Heart left ventricle (tissue), 16 donors: ENCODE measurements around the gene TCEAL9. TPM values are rescaled to one million over a fixed set of nuclear protein-coding genes. Genes with fewer than 3 reads are reported as not detected.

Source experiments
- ATAC-seq, 4 donors: fragments of 200-7000 bp; cut with Tn5 transposase; one replicate each; pipeline ENCODE4 v1.9.1; 2020 to 2022; ENCODE audit warnings: moderate library complexity in 4 of 4, mild to moderate bottlenecking in 3 of 4, moderate number of reproducible peaks in 1 of 4
- DNase-seq, 5 donors: peaks; one replicate each; pipeline ENCODE4 v3.0.0-alpha.2; 2020
- H3K27ac ChIP-seq, 12 donors: fragments of 200-600 bp; sonication (generic) in 4 of 12; one replicate each; pipeline versions ENCODE4 v1.5.0 to v1.8.0; 2016 to 2022; ENCODE audit warnings: mild to moderate bottlenecking in 2 of 12
- H3K27me3 ChIP-seq, 9 donors: fragments of 200-600 bp; sonication (generic) in 2 of 9; one replicate each; pipeline versions ENCODE4 v1.5.1 to v1.8.0; 2016 to 2022; ENCODE audit warnings: mild to moderate bottlenecking in 3 of 9
- H3K36me3 ChIP-seq, 9 donors: fragments of 200-600 bp; sonication (generic) in 2 of 9; one replicate each; pipeline versions ENCODE4 v1.5.0 to v1.8.0; 2018 to 2022; ENCODE audit warnings: mild to moderate bottlenecking in 2 of 9
- H3K4me1 ChIP-seq, 12 donors: fragments of 200-600 bp; sonication (generic) in 4 of 12; one replicate each; pipeline versions ENCODE4 v1.5.0 to v1.8.0; 2016 to 2022; ENCODE audit warnings: mild to moderate bottlenecking in 3 of 12
- H3K4me3 ChIP-seq, 12 donors: fragments of 200-600 bp; sonication (generic) in 4 of 12; one replicate each; pipeline versions ENCODE4 v1.5.0 to v1.8.0; 2017 to 2022; ENCODE audit warnings: mild to moderate bottlenecking in 9 of 12, moderate library complexity in 4 of 12
- H3K9me3 ChIP-seq, 12 donors: fragments of 200-600 bp; sonication (generic) in 4 of 12; one replicate each; pipeline versions ENCODE4 v1.5.0 to v1.8.0; 2016 to 2022; ENCODE audit warnings: mild to moderate bottlenecking in 1 of 12
- POLR2A ChIP-seq, 2 donors: fragments of 450-650 bp; IDR thresholded peaks; one replicate each; pipeline ENCODE4 v1.6.1; 2017; ENCODE audit warnings: antibody characterized with exemption in 2 of 2, mild to moderate bottlenecking in 2 of 2, moderate library complexity in 2 of 2
- WGBS, 4 donors: extraction: QIAGEN DNeasy Blood & Tissue Kit in 2 of 4; methylation state at CpG; one replicate each; pipeline versions ENCODE4 v1.1.5 to v1.1.7; 2013 to 2018; 5-methylcytosine and 5-hydroxymethylcytosine counted together
- intact Hi-C, 10 donors: fragments of 100-400 bp; cut with DNase I; formaldehyde crosslinking; loops; one replicate each; pipeline versions ENCODE4 v1.11.1 to v1.14.2; 2022
- long read RNA-seq, 3 donors: library from polyadenylated mRNA; unstranded; transcript quantifications; one replicate each; pipeline ENCODE4 v2.0.0, GENCODE V29; 2020 to 2021
- polyA plus RNA-seq, 2 donors: library from polyadenylated mRNA; stranded (reverse); fragments of 200-250 nt; gene quantifications; one replicate each; pipeline ENCODE4 v1.2.3, GENCODE V29; 2013
- total RNA-seq, 9 donors: library from RNA; depleted of rRNA in 2 of 9; stranded (reverse); fragments of >200 nt in 2 of 9; fragmentation: NEBNext Ultra II Directional in 3 of 9; extraction: Animal tissue kit (Norgen Biotek cat#: 25700) in 3 of 9; gene quantifications; one replicate each; pipeline versions ENCODE4 v1.1.0 to v1.2.4, GENCODE V29; 2016 to 2023
- TF ChIP-seq, protein P1 (sequence below), 12 donors: fragments of 200-600 bp; sonication (generic) in 4 of 12; IDR thresholded peaks; one replicate each; pipeline versions ENCODE4 v1.5.0 to v1.8.0; 2018 to 2022; ENCODE audit warnings: antibody characterized with exemption in 12 of 12, mild to moderate bottlenecking in 5 of 12
- donor health status: ischemic (EF 13 %, LVEDD 7.1; RV severe dilation, severe dysfunction).
- donor health status: healthy with polysubstance abuse.
- donor health status: DM: no; HTN: yes; CAD: no.
- donor health status: DM: no; HTN: no; CAD: no.
- donor health status: ischemic (EF 25% LVEDD 6.9; RV normal size, moderate dysfunction).
- donor health status: ischemic (EF 25% LVEDD 5.7; RV mildly dilated, moderate dysfunction).
- donor health status: healthy.
- donor health status: DM: yes; HTN: yes; CAD: no.
- donor health status: ischemic (EF 35%, LVEDD 5.7; RV mildly dilated, moderate dysfunction).
- donor health status: nonischemic (EF 11% LVEDD 7.7; RV severe dilation, severe dysfunction).
- donor health status: DM: yes; HTN: yes; CAD: no.
- donor health status: PGD.
- donor health status: ischemic (EF 29% LVEDD 5.4; RV normal size, mild dysfunction).
- donor health status: nonischemic (EF 23%, LVEDD 6.1; RV moderate dilation, normal function).

TCEAL9 gene, protein sequence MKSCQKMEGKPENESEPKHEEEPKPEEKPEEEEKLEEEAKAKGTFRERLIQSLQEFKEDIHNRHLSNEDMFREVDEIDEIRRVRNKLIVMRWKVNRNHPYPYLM
- total RNA-seq (10 to 100 TPM; 15.7 to 60.3 (median 27.1) TPM), polyA plus RNA-seq (10 to 100 TPM; 56.5 to 59.7 TPM)
- long read RNA-seq, donor 1, transcript TCEAL9-201 (2 exons, 699 nt) = minor isoform, 7 of 23 reads
- long read RNA-seq, donor 1, transcript TCEAL9-202 (3 exons, 1,033 nt) = major isoform, 13 of 23 reads
- long read RNA-seq, donor 1, partial matches to known transcripts = 3 of 23 reads
- long read RNA-seq, donor 1, other reads (novel, unspliced or antisense) = 0 of 23 reads
- long read RNA-seq, donor 2, transcript TCEAL9-201 (2 exons, 699 nt) = minor isoform, 7 of 20 reads
- long read RNA-seq, donor 2, transcript TCEAL9-202 (3 exons, 1,033 nt) = major isoform, 12 of 20 reads
- long read RNA-seq, donor 2, partial matches to known transcripts = 0 of 20 reads
- long read RNA-seq, donor 2, other reads (novel, unspliced or antisense) = 0 of 20 reads
- long read RNA-seq, donor 3, transcript TCEAL9-202 (3 exons, 1,033 nt) = major isoform, 6 of 12 reads
- long read RNA-seq, donor 3, partial matches to known transcripts = 2 of 12 reads
- long read RNA-seq, donor 3, other reads (novel, unspliced or antisense) = 0 of 12 reads

DNA sequence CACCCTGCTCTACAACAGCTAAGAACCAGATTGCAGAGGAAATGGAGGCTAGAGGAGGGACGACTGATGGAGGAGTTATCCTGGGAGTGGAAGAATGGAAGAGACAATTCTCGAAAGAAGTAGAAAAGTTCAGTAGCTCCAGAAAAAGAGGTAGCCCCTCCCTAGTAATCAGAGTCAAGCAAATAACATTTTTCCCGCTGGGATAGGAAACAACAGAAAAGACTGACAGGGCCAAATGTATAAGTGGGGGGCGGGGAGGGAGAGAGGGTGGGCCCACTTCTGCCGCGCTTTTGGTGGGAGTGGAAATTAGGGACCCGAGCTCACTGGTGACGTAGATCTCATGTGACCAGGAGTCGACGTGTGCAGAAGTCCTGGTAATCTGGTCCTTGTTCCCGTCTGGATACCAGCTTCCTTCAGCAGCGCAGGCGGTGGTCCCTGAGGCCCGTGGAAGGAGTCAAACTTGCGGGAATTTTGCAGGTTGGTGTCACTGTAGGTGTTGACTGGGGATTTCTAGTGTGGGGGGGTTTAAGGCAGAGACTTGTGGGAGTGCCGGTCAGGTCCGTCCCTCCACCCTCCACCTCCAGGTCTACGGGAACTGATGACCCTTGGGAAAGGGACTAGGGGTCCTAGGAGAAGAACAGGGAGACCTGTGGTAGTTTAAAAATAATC lies at the start of gene TCEAL9:
Gene TCEAL9 (plus strand): TSS at position 377 of the 669 bp plus-strand sequence. CDS start 1,179 bp downstream, outside the sequence.
- peak; percentile 51 to 71 (median 65) for DNase-seq
- H3K27ac ChIP-seq = peak within 1 kb of the TSS; percentile 69 to 94 (median 88)
- peak in 1 of 2 donors; percentile 72 for TF ChIP-seq POLR2A (IDR thresholded peaks at IDR 0.05)
- TF ChIP-seq, protein P1, sequence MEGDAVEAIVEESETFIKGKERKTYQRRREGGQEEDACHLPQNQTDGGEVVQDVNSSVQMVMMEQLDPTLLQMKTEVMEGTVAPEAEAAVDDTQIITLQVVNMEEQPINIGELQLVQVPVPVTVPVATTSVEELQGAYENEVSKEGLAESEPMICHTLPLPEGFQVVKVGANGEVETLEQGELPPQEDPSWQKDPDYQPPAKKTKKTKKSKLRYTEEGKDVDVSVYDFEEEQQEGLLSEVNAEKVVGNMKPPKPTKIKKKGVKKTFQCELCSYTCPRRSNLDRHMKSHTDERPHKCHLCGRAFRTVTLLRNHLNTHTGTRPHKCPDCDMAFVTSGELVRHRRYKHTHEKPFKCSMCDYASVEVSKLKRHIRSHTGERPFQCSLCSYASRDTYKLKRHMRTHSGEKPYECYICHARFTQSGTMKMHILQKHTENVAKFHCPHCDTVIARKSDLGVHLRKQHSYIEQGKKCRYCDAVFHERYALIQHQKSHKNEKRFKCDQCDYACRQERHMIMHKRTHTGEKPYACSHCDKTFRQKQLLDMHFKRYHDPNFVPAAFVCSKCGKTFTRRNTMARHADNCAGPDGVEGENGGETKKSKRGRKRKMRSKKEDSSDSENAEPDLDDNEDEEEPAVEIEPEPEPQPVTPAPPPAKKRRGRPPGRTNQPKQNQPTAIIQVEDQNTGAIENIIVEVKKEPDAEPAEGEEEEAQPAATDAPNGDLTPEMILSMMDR (IDR thresholded peaks at IDR 0.05) = no peak
- peaks cover 0 to 10% (median 0%) of the 10 kb centered on the region in 9 donors for H3K36me3 ChIP-seq
- WGBS, 4 donors = 0 to 25% (median 9%) methylated on average over 17 to 18 of the region's 18 CpGs
- peak; percentile 90 to 98 (median 95) for ATAC-seq
- peaks cover 0 to 8% (median 0%) of the 10 kb centered on the region in 12 donors for H3K4me1 ChIP-seq
- intact Hi-C loops = no loop called here
- peak within 1 kb of the TSS; percentile 31 to 96 (median 73) for H3K4me3 ChIP-seq
- H3K27me3 ChIP-seq = peaks cover 0 to 9% (median 0%) of the 10 kb centered on the region in 9 donors
- H3K9me3 ChIP-seq = no peaks in the 10 kb centered on the region

DNA sequence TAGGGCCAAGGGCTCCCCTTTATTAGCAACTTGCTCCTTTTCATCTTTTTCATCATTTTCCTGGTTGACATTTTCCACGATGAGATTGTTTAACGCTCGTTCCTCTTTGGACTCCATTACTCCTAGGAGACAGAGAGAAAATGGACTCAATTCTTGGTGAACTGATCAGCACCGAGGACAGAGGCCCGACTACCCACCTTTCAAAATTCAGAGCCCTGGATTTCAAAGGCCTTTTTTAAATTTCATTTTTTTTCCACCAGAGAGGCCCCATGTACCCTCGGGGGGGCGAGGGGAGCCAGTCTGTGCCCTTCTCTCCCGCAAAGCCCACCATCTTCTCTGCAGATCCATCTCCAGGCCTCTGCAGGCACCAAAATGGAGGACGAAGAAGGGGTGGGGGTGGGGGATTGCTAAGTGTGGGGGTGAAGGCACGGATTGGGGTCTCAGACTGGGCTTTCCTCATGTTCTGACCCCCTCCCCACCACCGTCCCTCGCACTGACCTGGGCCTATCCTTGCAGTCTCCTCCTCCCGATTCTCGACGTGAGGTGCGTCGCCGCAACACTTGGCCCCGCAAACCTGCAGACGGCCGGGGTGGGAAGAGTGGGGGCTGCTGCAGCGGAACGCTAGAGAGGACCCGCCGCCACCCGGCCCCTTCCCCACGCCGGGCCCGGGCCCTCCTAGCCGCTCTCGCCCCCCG lies 46.3 kb upstream of the TCEAL9 start:
- peaks cover 0 to 5% (median 0%) of the 10 kb centered on the region in 12 donors for H3K4me1 ChIP-seq
- intact Hi-C loops = no loop called here
- peak overlapping the region in 11 of 12 donors; percentile 30 to 60 (median 47) for H3K4me3 ChIP-seq
- DNase-seq (no peak), ATAC-seq (no peak)
- no peak overlapping the region for H3K27ac ChIP-seq
- H3K9me3 ChIP-seq = no peaks in the 10 kb centered on the region
- H3K36me3 ChIP-seq = no peaks in the 10 kb centered on the region
- TF ChIP-seq, protein P1 (IDR thresholded peaks at IDR 0.05) = no peak
- no peak for TF ChIP-seq POLR2A (IDR thresholded peaks at IDR 0.05)
- WGBS, 4 donors = 25 to 60% (median 38%) methylated on average over 18 to 32 of the region's 32 CpGs
- peaks cover 0 to 50% (median 0%) of the 10 kb centered on the region in 9 donors for H3K27me3 ChIP-seq

DNA sequence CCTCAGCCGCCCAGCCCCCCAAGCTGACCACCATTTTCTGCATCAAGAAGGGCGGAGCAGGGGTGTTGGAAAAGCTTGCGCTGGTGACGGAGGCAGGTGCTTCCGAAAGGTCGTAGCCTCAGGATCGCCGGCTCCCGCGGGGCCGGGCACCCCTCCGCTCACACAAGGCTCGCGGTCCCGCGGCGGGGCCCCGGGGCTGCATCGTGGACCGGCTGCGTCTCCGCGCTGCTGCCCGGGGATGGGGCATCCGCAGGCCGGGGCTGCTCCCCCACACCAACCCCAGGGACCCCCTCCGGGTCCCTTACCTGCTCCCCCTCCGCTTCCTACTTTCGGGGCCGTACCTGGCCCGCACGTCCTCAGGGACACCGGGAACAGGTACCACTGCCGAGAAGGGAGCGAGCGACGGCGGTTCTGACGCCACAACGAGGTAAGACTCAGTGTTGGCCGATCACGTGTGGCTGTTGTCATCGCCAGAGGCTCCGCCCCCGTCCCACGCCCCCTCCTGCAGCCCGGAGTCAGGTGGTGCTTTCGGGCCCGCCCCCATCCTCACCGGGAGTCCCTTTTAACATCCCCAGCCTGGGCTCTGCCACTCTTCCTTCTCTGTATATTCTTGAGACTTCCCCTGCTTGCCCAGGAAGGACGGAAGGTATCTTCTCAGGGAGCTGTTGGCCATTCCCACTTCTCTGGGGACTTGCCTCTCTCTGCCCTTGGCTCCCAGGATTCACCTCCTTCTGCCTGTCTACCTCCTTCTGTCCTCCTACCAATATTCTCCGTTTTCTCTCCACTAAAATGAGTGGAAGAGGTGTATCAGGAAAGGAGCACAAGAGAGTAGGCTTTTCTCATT lies 45.5 kb upstream of the TCEAL9 start, which contains the start of gene BEX2:
Gene BEX2 (minus strand): TSS at position 436 of the 844 bp plus-strand sequence. CDS start 1,014 bp downstream, outside the sequence.
- H3K9me3 ChIP-seq = no peaks in the 10 kb centered on the region
- DNase-seq (peak in 4 of 5 donors; percentile 18 to 58 (median 25)), ATAC-seq (peak in 3 of 4 donors; percentile 59 to 75 (median 63))
- H3K36me3 ChIP-seq = no peaks in the 10 kb centered on the region
- H3K4me3 ChIP-seq = peak within 1 kb of the TSS; percentile 25 to 60 (median 46)
- peaks cover 0 to 50% (median 0%) of the 10 kb centered on the region in 9 donors for H3K27me3 ChIP-seq
- intact Hi-C loops = no loop called here
- H3K27ac ChIP-seq = no peak within 1 kb of the TSS
- TF ChIP-seq, protein P1 (IDR thresholded peaks at IDR 0.05) = no peak
- no peak for TF ChIP-seq POLR2A (IDR thresholded peaks at IDR 0.05)
- WGBS, 4 donors = 2 to 44% (median 12%) methylated on average over 22 to 52 of the region's 52 CpGs
- H3K4me1 ChIP-seq = peaks cover 0 to 5% (median 0%) of the 10 kb centered on the region in 12 donors
